Stomach smooth muscle (tissue), 2 donors: ENCODE data around the gene ATRN.
"Not testable (repeated sequence)": the region's sequence is repeated elsewhere in the genome, so short reads cannot be mapped to it uniquely, and the experiment has no call there.

ENCODE experiments used
- H3K27ac ChIP-seq: one replicate; pipeline ENCODE4 v1.7.0; 2013; ENCODE audit warnings: mild to moderate bottlenecking, low read length, inconsistent platforms
- H3K27me3 ChIP-seq, 2 donors: one replicate each; pipeline ENCODE4 v1.7.0; 2013; ENCODE audit warnings: low read length in 2 of 2; ENCODE audit not compliant: insufficient read depth in 2 of 2, control insufficient read depth in 1 of 2
- H3K36me3 ChIP-seq, 2 donors: one replicate each; pipeline ENCODE4 v1.7.0; 2013; ENCODE audit warnings: low read length in 2 of 2; ENCODE audit not compliant: control insufficient read depth in 2 of 2, insufficient read depth in 2 of 2
- H3K4me1 ChIP-seq: one replicate; pipeline ENCODE4 v1.7.0; 2013; ENCODE audit warnings: low read length; ENCODE audit not compliant: control insufficient read depth, insufficient read depth
- H3K4me3 ChIP-seq, 2 donors: one replicate each; pipeline ENCODE4 v1.7.0; 2013; ENCODE audit warnings: low read length in 2 of 2
- H3K9ac ChIP-seq, 2 donors: one replicate each; pipeline ENCODE4 v1.7.0; 2013; ENCODE audit warnings: low read length in 2 of 2, mild to moderate bottlenecking in 1 of 2
- H3K9me3 ChIP-seq, 2 donors: one replicate each; pipeline ENCODE4 v1.7.0; 2013; ENCODE audit warnings: low read length in 2 of 2; ENCODE audit not compliant: control insufficient read depth in 2 of 2
- donor health status: healthy.
- donor health status: Pancreatic carcinoma.

ATRN gene

DNA sequence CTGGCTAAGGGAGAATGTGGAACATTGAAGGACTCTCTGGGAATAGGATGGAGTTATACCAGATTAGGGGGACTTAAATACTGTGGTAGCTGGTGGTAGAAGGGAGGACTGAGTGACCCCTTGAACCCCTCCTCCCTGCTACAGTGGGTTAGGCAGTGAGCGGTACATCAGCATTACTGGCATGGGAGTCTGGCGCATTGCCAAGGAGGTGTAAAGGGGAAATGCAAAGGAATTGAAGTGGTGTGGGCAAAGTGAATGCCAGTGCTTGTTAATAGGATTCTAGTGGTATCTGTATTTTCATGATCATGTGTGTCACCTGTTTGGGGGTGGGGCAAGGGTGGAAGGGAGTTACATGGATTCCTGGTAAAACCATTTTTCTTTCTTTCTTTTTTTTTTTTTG is 132.3 kb downstream of the ATRN start:
- Histone ChIP-seq H3K36me3 (peaks cover 16 to 17% of the 10 kb centered on the region in 2 donors), H3K4me3 (no peak overlapping the region), H3K9me3 (no peaks in the 10 kb centered on the region), H3K27me3 (no peaks in the 10 kb centered on the region), H3K9ac (no peak overlapping the region), H3K27ac (no peak overlapping the region), H3K4me1 (no peaks in the 10 kb centered on the region)

DNA sequence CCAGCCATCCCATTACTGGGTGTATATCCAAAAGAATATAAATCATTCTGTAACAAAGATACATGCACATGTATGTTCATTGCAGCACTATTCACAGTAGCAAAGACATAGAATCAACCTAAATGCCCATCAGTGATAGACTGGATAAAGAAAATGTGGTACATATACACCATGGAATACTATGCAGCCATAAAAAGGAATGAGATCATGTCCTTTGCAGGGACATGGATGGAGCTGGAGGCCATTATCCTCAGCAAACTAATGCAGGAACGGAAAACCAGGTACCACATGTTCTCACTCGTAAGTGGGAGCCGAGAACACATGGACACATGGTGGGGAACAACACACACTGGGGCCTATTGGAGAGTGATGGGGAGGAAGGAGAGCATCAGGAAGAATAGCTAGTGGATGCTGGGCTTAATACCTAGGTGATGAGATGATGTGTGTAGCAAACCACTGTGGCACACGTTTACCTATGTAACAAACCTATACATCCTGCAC is 134.6 kb downstream of the ATRN start:
- H3K27me3 ChIP-seq, H3K9ac ChIP-seq, H3K27ac ChIP-seq, H3K4me3 ChIP-seq, H3K9me3 ChIP-seq, H3K4me1 ChIP-seq: not testable (repeated sequence)
- H3K36me3 ChIP-seq = peaks cover 11 to 12% of the 10 kb centered on the region in 2 donors

DNA sequence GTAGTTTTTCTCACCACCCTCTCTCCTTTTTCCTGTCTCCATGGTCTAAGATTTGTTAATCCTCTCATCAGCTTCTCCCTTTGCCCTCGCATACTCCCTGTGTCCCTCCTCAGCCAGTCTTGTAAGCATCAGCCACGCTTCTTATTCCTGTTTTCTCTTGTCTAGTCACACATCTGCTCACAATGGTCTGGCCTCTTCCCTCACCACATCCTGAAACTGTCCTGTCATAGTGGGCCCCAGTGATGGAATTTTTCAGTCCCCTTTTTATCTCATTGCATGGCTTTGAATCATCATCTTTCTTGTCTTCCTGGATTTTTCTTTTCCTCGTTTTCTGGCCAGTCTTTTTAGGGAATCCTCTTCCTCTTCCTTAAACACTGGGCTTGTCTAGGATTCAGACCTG is 135.2 kb downstream of the ATRN start:
- Histone ChIP-seq H3K4me1 (no peaks in the 10 kb centered on the region), H3K27me3 (no peaks in the 10 kb centered on the region), H3K9ac (no peak overlapping the region), H3K9me3 (no peaks in the 10 kb centered on the region), H3K27ac (no peak overlapping the region), H3K4me3 (no peak overlapping the region), H3K36me3 (peaks cover 11 to 12% of the 10 kb centered on the region in 2 donors)

DNA sequence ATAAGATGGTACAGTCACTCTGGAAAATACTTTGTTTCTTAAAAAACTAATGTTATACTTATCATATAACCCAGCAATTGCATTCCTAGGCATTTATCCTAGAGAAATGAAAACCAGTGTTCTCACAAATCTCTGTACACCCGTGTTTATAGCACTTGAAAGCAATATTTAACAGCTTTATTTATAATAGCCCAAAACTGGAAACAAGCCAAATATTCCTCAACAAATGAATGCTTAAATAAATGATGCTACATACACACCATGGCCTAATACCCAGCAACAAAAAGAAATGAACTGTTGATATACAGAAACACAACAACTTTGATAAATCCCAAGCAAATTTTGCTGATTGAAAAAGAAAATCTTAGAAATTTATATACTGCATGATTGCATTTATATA is 141.1 kb downstream of the ATRN start:
- Histone ChIP-seq H3K4me3 (no peak overlapping the region), H3K9ac (no peak overlapping the region), H3K36me3 (peaks cover 0 to 2% of the 10 kb centered on the region in 2 donors), H3K27me3 (no peaks in the 10 kb centered on the region), H3K4me1 (no peaks in the 10 kb centered on the region), H3K27ac (no peak overlapping the region), H3K9me3 (no peaks in the 10 kb centered on the region)

DNA sequence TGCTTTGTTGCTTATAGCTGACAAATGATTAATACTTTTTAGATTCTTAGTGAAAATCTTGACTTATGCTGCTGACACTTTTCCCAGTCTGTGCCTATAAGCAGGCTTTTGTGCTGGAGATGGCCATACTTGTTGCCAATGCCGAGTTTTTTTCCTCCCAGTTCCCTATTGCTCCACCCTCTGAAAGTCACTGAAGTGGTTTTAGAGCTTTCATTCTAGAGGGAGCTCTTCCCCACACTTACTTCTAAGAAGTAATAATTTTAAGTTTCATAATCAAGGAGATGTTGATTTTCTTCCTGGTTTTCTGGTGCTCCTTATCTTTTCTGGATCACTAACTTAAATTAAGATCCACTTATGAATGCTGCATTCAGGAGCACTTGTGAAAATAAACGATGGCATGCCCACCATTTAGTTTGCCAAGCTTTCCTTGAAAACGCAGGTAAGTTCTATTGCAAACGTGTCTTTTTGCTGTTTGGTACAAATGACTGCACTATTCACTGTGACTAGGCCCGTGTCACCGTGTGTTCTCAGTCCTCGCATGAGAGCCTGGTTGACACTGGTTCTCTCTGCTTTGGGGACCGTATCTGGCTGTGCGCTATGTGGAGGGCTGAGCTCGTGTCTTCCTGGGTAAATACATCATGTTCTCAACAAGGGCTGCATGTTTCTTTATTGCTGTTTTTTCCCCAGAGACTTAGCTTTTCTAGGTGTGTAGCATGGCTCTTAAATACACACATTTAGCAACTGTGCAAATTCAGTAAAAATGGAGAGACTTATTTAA is 142.2 kb downstream of the ATRN start:
- H3K4me3 ChIP-seq = no peak overlapping the region
- H3K9ac ChIP-seq = no peak overlapping the region
- no peak overlapping the region for H3K27ac ChIP-seq
- H3K4me1 ChIP-seq = no peaks in the 10 kb centered on the region
- H3K9me3 ChIP-seq = no peaks in the 10 kb centered on the region
- H3K27me3 ChIP-seq = no peaks in the 10 kb centered on the region
- H3K36me3 ChIP-seq = peaks cover 0 to 2% of the 10 kb centered on the region in 2 donors

- H3K9me3 ChIP-seq = no peaks in the 10 kb centered on the region
- H3K9ac ChIP-seq = no peak overlapping the region
- no peaks in the 10 kb centered on the region for H3K4me1 ChIP-seq
- H3K27me3 ChIP-seq = no peaks in the 10 kb centered on the region
- H3K4me3 ChIP-seq = peak overlapping the region in 1 of 2 donors; percentile 49
- no peak overlapping the region for H3K27ac ChIP-seq
- H3K36me3 ChIP-seq = peaks cover 0 to 4% of the 10 kb centered on the region in 2 donors
Observed at GRCh38 chr20:3613821-3614440, 143.1 kb downstream of the ATRN start.

DNA sequence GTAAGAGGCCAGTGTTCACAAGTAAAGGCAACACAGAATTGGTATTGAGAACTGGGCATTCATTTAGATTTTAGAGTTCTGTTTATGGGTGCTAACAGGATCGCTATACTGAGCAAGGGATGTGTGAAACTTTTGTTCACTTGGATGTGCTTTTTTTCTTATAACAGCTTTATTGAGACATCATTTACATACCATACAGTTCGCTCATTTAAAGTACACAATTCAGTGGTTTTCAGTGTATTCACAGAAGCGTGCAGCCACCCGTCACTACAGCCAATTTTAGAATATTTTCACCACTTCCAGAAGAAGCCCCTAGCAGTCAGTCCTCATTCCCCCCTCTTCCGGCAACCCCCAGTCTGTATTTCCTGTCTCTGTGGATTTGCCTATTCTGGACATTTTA is 143.6 kb downstream of the ATRN start:
- H3K4me1 ChIP-seq = no peaks in the 10 kb centered on the region
- no peaks in the 10 kb centered on the region for H3K9me3 ChIP-seq
- H3K27ac ChIP-seq = no peak overlapping the region
- peak overlapping the region in 1 of 2 donors; percentile 49 for H3K4me3 ChIP-seq
- H3K9ac ChIP-seq = no peak overlapping the region
- no peaks in the 10 kb centered on the region for H3K27me3 ChIP-seq
- peaks cover 0 to 4% of the 10 kb centered on the region in 2 donors for H3K36me3 ChIP-seq

DNA sequence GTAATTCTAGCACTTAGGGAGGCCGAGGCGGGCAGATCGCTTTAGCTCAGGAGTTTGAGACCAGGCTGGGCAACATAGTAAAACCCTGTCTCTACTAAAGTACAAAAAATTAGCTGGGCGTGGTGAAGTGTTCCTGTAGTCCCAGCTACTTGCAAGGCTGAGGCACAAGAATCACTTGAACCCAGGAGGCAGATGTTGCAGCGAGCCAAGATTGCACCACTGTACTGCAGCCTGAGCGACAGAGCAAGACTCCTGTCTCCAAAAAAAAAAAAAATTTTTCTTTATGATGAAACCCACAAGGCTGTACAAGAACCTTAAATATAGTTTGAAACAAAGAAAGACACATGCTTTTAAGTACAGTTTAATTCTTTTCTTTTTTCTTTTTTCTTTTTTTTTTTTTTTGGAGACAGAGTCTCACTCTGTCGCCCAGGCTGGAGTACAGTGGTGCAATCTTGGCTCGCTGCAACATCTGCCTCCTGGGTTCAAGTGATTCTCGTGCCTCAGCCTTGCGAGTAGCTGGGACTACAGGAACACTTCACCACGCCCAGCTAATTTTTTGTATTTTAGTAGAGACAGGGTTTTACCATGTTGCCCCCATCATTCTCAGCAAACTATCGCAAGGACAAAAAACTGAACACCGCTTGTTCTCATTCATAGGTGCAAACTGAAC is 144.5 kb downstream of the ATRN start:
- H3K27ac ChIP-seq, H3K9me3 ChIP-seq, H3K36me3 ChIP-seq, H3K27me3 ChIP-seq, H3K4me1 ChIP-seq, H3K4me3 ChIP-seq, H3K9ac ChIP-seq: not testable (repeated sequence)

GRCh38 chr20:3616250-3616649 is 145.4 kb downstream of the ATRN start:
- no peaks in the 10 kb centered on the region for H3K27me3 ChIP-seq
- H3K36me3 ChIP-seq = peaks cover 0 to 4% of the 10 kb centered on the region in 2 donors
- H3K27ac ChIP-seq = no peak overlapping the region
- H3K9me3 ChIP-seq = no peaks in the 10 kb centered on the region
- H3K9ac ChIP-seq = no peak overlapping the region
- H3K4me1 ChIP-seq = no peaks in the 10 kb centered on the region
- H3K4me3 ChIP-seq = no peak overlapping the region

DNA sequence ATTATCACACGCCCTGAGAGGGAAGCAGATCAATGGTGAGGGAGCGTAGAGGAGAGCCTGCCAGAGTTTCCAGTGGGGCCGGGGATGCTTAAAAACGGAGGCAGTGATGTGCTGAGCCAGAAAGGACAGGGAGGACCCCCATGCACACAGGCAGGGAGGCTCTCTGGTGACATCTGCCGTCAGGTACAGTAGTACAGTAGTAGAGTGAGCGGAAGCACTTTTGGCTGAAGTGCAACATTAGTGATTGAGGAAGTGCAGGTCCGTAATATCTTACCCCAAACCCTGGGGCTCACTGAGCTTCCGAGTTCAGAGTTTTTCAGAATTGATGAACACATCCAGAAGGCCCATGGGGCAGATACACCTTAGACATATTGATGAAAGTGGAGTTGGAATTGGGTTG is 150.3 kb downstream of the ATRN start:
- Histone ChIP-seq H3K27me3 (no peaks in the 10 kb centered on the region), H3K4me3 (no peak overlapping the region), H3K9ac (no peak overlapping the region), H3K4me1 (no peaks in the 10 kb centered on the region), H3K9me3 (no peaks in the 10 kb centered on the region), H3K27ac (no peak overlapping the region), H3K36me3 (peaks cover 3 to 4% of the 10 kb centered on the region in 2 donors)
